Measurements from ENCODE around the gene DZIP3. TPM values are rescaled to one million over a fixed set of nuclear protein-coding genes. Genes with fewer than 3 reads are reported as not detected.

The DZIP3 gene
- total and polyA plus RNA-seq, 2 experiments from 2014 or later, result 5.4 to 6.5 TPM

GRCh38 chr3:108698461-108698860, 108.9 kb downstream of the DZIP3 start:
- Histone ChIP-seq H3K27ac (no peak overlapping the region), H3K27me3 (replicated peaks; ENCODE audit: insufficient read depth) (no peaks in the 10 kb centered on the region), H3K4me3 (no peak overlapping the region), H3F3A (ENCODE audit: insufficient read depth) (no peaks in the 10 kb centered on the region), H3K36me3 (ENCODE audit: low read depth) (no peaks in the 10 kb centered on the region), H3K79me2 (ENCODE audit: insufficient read depth) (no peaks in the 10 kb centered on the region), H3K4me2 (ENCODE audit: unreplicated experiment) (no peak overlapping the region), H2AFZ (no peak overlapping the region), H3K4me1 (ENCODE audit: insufficient read depth) (no peaks in the 10 kb centered on the region), H3K9ac (no peak overlapping the region), H3K9me3 (ENCODE audit: low read depth) (no peaks in the 10 kb centered on the region), H4K20me1 (ENCODE audit: insufficient read depth) (no peaks in the 10 kb centered on the region), H3K9me2 (ENCODE audit: insufficient read depth) (no peaks in the 10 kb centered on the region)
- 63 to 67% methylated on average over 1 of the region's 1 CpG for WGBS, 2 experiments (ENCODE audit: low coverage in 1 of 2, low lambda C conversion rate in 2 of 2, missing lambda C conversion rate in 2 of 2)
- in situ Hi-C loops (cut with MboI), result no loop called here
- DNase-seq, result no peak
- TF ChIP-seq EZH2phosphoT487 (IDR thresholded peaks at IDR 0.05; ENCODE audit: insufficient read depth, low read depth) (no peak), EZH2 (IDR thresholded peaks at IDR 0.05; ENCODE audit: insufficient read depth, poor library complexity, severe bottlenecking) (no peak)

- Histone ChIP-seq H3K4me2 (ENCODE audit: unreplicated experiment) (no peak overlapping the region), H3K27me3 (replicated peaks; ENCODE audit: insufficient read depth) (no peaks in the 10 kb centered on the region), H3K27ac (no peak overlapping the region), H3K79me2 (ENCODE audit: insufficient read depth) (no peaks in the 10 kb centered on the region), H3K9me2 (ENCODE audit: insufficient read depth) (no peaks in the 10 kb centered on the region), H3K36me3 (ENCODE audit: low read depth) (no peaks in the 10 kb centered on the region), H3K9ac (no peak overlapping the region), H3K4me1 (ENCODE audit: insufficient read depth) (no peaks in the 10 kb centered on the region), H3K4me3 (no peak overlapping the region), H2AFZ (no peak overlapping the region), H3F3A (ENCODE audit: insufficient read depth) (no peaks in the 10 kb centered on the region), H3K9me3 (ENCODE audit: low read depth) (no peaks in the 10 kb centered on the region), H4K20me1 (ENCODE audit: insufficient read depth) (no peaks in the 10 kb centered on the region)
- 38 to 51% methylated on average over 1 of the region's 1 CpG for WGBS, 2 experiments (ENCODE audit: low coverage in 1 of 2, low lambda C conversion rate in 2 of 2, missing lambda C conversion rate in 2 of 2)
- DNase-seq, result no peak
- TF ChIP-seq EZH2 (IDR thresholded peaks at IDR 0.05; ENCODE audit: insufficient read depth, poor library complexity, severe bottlenecking), result no peak
- in situ Hi-C loops (cut with MboI), result no loop called here
These were observed 115.5 kb downstream of the DZIP3 start for GRCh38 chr3:108705045-108705444.

- no peaks in the 10 kb centered on the region for H3K9me2 ChIP-seq (ENCODE audit: insufficient read depth)
- DNase-seq, result no peak
- no peak overlapping the region for H3K27ac ChIP-seq
- H3K79me2 ChIP-seq (ENCODE audit: insufficient read depth), result no peaks in the 10 kb centered on the region
- H3K4me1 ChIP-seq (ENCODE audit: insufficient read depth), result no peaks in the 10 kb centered on the region
- H3K27me3 ChIP-seq (replicated peaks; ENCODE audit: insufficient read depth), result no peaks in the 10 kb centered on the region
- TF ChIP-seq EZH2phosphoT487 (IDR thresholded peaks at IDR 0.05; ENCODE audit: insufficient read depth, low read depth) (no peak), EZH2 (IDR thresholded peaks at IDR 0.05; ENCODE audit: insufficient read depth, poor library complexity, severe bottlenecking) (no peak)
- no peak overlapping the region for H3K4me2 ChIP-seq (ENCODE audit: unreplicated experiment)
- H3K36me3 ChIP-seq (ENCODE audit: low read depth), result no peaks in the 10 kb centered on the region
- 6 to 7% methylated on average over 5 of the region's 5 CpGs for WGBS, 2 experiments (ENCODE audit: low coverage in 1 of 2, low lambda C conversion rate in 2 of 2, missing lambda C conversion rate in 2 of 2)
- H2AFZ ChIP-seq, result no peak overlapping the region
- no peak overlapping the region for H3K9ac ChIP-seq
- H3K4me3 ChIP-seq, result no peak overlapping the region
- H4K20me1 ChIP-seq (ENCODE audit: insufficient read depth), result no peaks in the 10 kb centered on the region
- H3K9me3 ChIP-seq (ENCODE audit: low read depth), result no peaks in the 10 kb centered on the region
- in situ Hi-C loops (cut with MboI), result no loop called here
- no peaks in the 10 kb centered on the region for H3F3A ChIP-seq (ENCODE audit: insufficient read depth)
These were observed 123.5 kb downstream of the DZIP3 start for GRCh38 chr3:108713009-108713516.

- H3F3A ChIP-seq (ENCODE audit: insufficient read depth), result no peaks in the 10 kb centered on the region
- no peaks in the 10 kb centered on the region for H3K36me3 ChIP-seq (ENCODE audit: low read depth)
- H3K4me2 ChIP-seq (ENCODE audit: unreplicated experiment), result no peak overlapping the region
- H3K27me3 ChIP-seq (replicated peaks; ENCODE audit: insufficient read depth), result no peaks in the 10 kb centered on the region
- no peaks in the 10 kb centered on the region for H4K20me1 ChIP-seq (ENCODE audit: insufficient read depth)
- H3K9me2 ChIP-seq (ENCODE audit: insufficient read depth), result no peaks in the 10 kb centered on the region
- no peaks in the 10 kb centered on the region for H3K4me1 ChIP-seq (ENCODE audit: insufficient read depth)
- in situ Hi-C loops (cut with MboI), result no loop called here
- H3K79me2 ChIP-seq (ENCODE audit: insufficient read depth), result no peaks in the 10 kb centered on the region
- no peak for TF ChIP-seq EZH2 (IDR thresholded peaks at IDR 0.05; ENCODE audit: insufficient read depth, poor library complexity, severe bottlenecking)
- no peak for TF ChIP-seq EZH2phosphoT487 (IDR thresholded peaks at IDR 0.05; ENCODE audit: insufficient read depth, low read depth)
- no peak for DNase-seq
- H3K9me3 ChIP-seq (ENCODE audit: low read depth), result no peaks in the 10 kb centered on the region
- WGBS, 2 experiments (ENCODE audit: low coverage in 1 of 2, low lambda C conversion rate in 2 of 2, missing lambda C conversion rate in 2 of 2), result 75 to 87% methylated on average over 3 of the region's 3 CpGs
- no peak overlapping the region for H3K9ac ChIP-seq
- no peak overlapping the region for H2AFZ ChIP-seq
- no peak overlapping the region for H3K4me3 ChIP-seq
- H3K27ac ChIP-seq, result no peak overlapping the region
These were observed 124.3 kb downstream of the DZIP3 start for GRCh38 chr3:108713816-108714215.

- TF ChIP-seq EZH2 (IDR thresholded peaks at IDR 0.05; ENCODE audit: insufficient read depth, poor library complexity, severe bottlenecking) (no peak), EZH2phosphoT487 (IDR thresholded peaks at IDR 0.05; ENCODE audit: insufficient read depth, low read depth) (no peak)
- no peak overlapping the region for H3K4me2 ChIP-seq (ENCODE audit: unreplicated experiment)
- WGBS, 2 experiments (ENCODE audit: low coverage in 1 of 2, low lambda C conversion rate in 2 of 2, missing lambda C conversion rate in 2 of 2), result 14 to 23% methylated on average over 2 of the region's 2 CpGs
These were observed 128.9 kb downstream of the DZIP3 start for GRCh38 chr3:108718454-108718853.

More at GRCh38 chr3:108718454-108718853, 128.9 kb downstream of the DZIP3 start:
- Histone ChIP-seq H3K9me3 (ENCODE audit: low read depth) (no peaks in the 10 kb centered on the region), H3K27ac (no peak overlapping the region), H3K9me2 (ENCODE audit: insufficient read depth) (no peaks in the 10 kb centered on the region), H3K79me2 (ENCODE audit: insufficient read depth) (no peaks in the 10 kb centered on the region), H2AFZ (no peak overlapping the region), H3K36me3 (ENCODE audit: low read depth) (no peaks in the 10 kb centered on the region), H3K4me3 (no peak overlapping the region), H3K27me3 (replicated peaks; ENCODE audit: insufficient read depth) (no peaks in the 10 kb centered on the region), H4K20me1 (ENCODE audit: insufficient read depth) (no peaks in the 10 kb centered on the region), H3K4me1 (ENCODE audit: insufficient read depth) (no peaks in the 10 kb centered on the region), H3K9ac (no peak overlapping the region), H3F3A (ENCODE audit: insufficient read depth) (no peaks in the 10 kb centered on the region)
- in situ Hi-C loops (cut with MboI), result no loop called here
- no peak for DNase-seq

All from GM23248 (cell line).